Activated T-cell treated with anti-CD3 and anti-CD28 coated beads, Interleukin-2, amount 50 U/mL, for 72 hours (primary cell): Measurements from ENCODE around the gene CPB2. TPM values are rescaled to one million over a fixed set of nuclear protein-coding genes. Genes with fewer than 3 reads are reported as not detected.

Experiments
- ATAC-seq, 2 donors: fragments of 150-1000 bp; cut with Tn5 transposase; replicated peaks in 1 of 2; 2 replicates each; pipeline ENCODE4 v1.10.0; 2021; ENCODE audit warnings: moderate library complexity in 2 of 2, mild to moderate bottlenecking in 1 of 2
- DNase-seq, 2 donors: peaks; one replicate each; pipeline ENCODE4 v3.0.0; 2021 to 2022; ENCODE audit warnings: mixed read lengths in 1 of 2
- H3K27ac Mint-ChIP-seq: one replicate; pipeline ENCODE4 v1.8.0; 2022; ENCODE audit warnings: mild to moderate bottlenecking, moderate library complexity, mixed read lengths
- H3K27me3 Mint-ChIP-seq: one replicate; pipeline ENCODE4 v1.8.0; 2022; ENCODE audit warnings: low read depth, mixed read lengths
- H3K36me3 Mint-ChIP-seq, 2 donors: one replicate each; pipeline ENCODE4 v1.8.0; 2022; ENCODE audit warnings: mixed read lengths in 2 of 2, mild to moderate bottlenecking in 1 of 2; ENCODE audit not compliant: insufficient read depth in 2 of 2
- H3K4me1 Mint-ChIP-seq: one replicate; pipeline ENCODE4 v1.8.0; 2022; ENCODE audit warnings: low read depth, mixed read lengths
- H3K4me3 Mint-ChIP-seq, 2 donors: one replicate each; pipeline ENCODE4 v1.8.0; 2022; ENCODE audit warnings: mild to moderate bottlenecking in 2 of 2, mixed read lengths in 2 of 2, moderate library complexity in 2 of 2
- H3K9me3 Mint-ChIP-seq, 2 donors: one replicate each; pipeline ENCODE4 v1.8.0; 2022; ENCODE audit warnings: mixed read lengths in 2 of 2
- total RNA-seq, 2 donors: library from RNA; stranded (reverse); gene quantifications; one replicate each; pipeline ENCODE4 v1.2.3, GENCODE V29; 2022

Gene CPB2
- total RNA-seq, 2 donors from 2014 or later: not detected

- no peaks in the 10 kb centered on the region for H3K9me3 Mint-ChIP-seq
- H3K4me3 Mint-ChIP-seq: no peak overlapping the region
- no peaks in the 10 kb centered on the region for H3K36me3 Mint-ChIP-seq
- no peak overlapping the region for H3K27ac Mint-ChIP-seq
- no peak for ATAC-seq
- no peaks in the 10 kb centered on the region for H3K27me3 Mint-ChIP-seq
- DNase-seq: no peak
- H3K4me1 Mint-ChIP-seq: peaks cover 7% of the 10 kb centered on the region
Measured at GRCh38 chr13:46103037-46103436, 1.8 kb downstream of the CPB2 start.

- no peak for DNase-seq
- Mint-ChIP-seq H3K4me1 (peaks cover 5% of the 10 kb centered on the region), H3K36me3 (no peaks in the 10 kb centered on the region), H3K27me3 (no peaks in the 10 kb centered on the region), H3K27ac (no peak overlapping the region), H3K4me3 (no peak overlapping the region), H3K9me3 (no peaks in the 10 kb centered on the region)
- ATAC-seq: no peak
Measured at GRCh38 chr13:46102255-46102605, 2.6 kb downstream of the CPB2 start.

DNA sequence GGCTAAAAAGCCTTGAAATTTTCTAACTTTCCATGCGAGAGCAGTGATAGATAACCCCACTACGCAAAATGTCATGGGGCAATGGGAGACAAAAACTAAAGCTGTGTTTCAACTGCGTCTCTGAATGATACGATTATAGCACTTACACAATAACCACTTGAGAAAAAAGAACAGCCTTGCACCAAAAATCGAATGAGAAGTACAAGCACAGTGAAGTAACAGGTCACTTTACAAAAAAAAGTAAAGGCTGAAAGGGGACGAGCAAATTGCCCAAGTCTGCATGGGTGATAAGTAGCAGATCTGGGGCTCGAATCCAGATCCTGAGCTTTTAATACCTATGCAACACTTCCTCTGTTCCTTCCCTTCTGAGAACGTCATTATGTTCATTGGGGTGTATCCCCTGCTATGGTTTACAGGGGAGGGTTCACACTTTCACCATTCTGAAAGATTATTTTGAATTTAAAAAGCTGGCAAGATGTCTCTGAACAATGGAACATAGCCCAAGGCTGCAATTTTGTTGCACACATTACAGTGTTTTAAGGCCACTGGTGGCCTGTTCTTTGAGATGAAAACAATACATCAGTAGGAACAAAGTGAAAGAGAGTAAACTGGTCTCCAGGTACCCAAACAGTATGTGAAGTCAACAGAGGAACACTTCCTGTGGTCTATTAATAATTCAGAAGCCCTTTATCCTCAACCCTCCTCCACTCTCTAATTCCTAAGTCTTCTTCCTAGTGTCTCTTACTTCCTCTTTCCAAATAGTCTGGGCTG, 3.2 kb downstream of the CPB2 start:
- Mint-ChIP-seq H3K27ac (no peak overlapping the region), H3K36me3 (no peaks in the 10 kb centered on the region), H3K27me3 (no peaks in the 10 kb centered on the region), H3K9me3 (no peaks in the 10 kb centered on the region), H3K4me1 (no peaks in the 10 kb centered on the region), H3K4me3 (no peak overlapping the region)
- ATAC-seq (no peak), DNase-seq (no peak)

DNA sequence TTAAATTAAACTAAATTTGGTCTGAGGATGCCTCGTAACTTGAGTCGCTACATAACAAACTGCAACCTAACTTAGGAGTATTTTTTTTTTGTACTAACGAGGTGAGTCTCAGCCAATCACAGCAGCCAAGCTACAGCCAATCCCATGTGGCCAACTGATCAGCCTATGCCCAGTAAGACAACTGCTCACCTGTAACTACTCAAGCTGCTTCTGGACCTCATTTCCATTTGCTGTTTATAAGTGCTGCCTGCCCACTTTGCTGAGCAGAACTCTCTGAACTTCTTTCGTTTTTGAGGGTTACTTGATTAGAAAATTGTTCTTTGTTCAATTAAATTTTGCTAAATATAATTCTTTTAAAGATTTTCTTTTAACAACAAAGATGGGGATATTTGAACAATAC, 3.8 kb downstream of the CPB2 start:
- no peak for DNase-seq
- Mint-ChIP-seq H3K9me3 (no peaks in the 10 kb centered on the region), H3K27me3 (no peaks in the 10 kb centered on the region), H3K4me1 (no peaks in the 10 kb centered on the region), H3K27ac (no peak overlapping the region), H3K4me3 (no peak overlapping the region), H3K36me3 (no peaks in the 10 kb centered on the region)
- ATAC-seq: no peak

DNA sequence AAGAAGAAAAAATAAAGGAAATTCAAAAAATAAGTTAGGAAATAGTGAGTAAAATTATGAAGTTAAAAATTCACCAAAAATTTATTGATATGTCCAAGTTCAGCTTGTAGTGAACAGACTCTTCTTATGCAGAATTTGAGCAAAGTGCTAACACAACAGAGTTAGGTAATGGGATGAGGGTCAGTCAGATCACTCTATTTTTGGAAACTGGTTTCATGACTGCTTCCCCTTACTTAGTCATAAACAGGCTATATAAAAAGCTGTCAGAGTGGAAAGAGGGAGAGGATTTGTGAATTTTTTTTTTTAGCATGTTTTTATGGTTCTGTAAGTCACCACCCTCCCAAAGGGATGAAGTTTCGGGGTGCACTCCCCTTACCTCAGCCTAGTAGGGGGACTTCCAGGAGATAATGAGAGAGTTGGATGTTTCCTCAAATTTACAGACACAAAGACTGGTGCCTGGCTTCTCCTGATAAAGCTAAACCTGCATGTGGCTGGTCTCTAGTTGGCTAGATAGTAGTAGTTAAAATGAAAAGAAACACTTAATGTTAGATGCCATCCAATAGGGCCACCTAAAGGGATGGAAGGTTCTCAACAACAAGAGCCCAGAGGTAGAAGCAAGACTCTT, 4.5 kb downstream of the CPB2 start:
- no peaks in the 10 kb centered on the region for H3K27me3 Mint-ChIP-seq
- no peak overlapping the region for H3K4me3 Mint-ChIP-seq
- H3K27ac Mint-ChIP-seq: no peak overlapping the region
- no peaks in the 10 kb centered on the region for H3K4me1 Mint-ChIP-seq
- no peaks in the 10 kb centered on the region for H3K36me3 Mint-ChIP-seq
- H3K9me3 Mint-ChIP-seq: no peaks in the 10 kb centered on the region
- ATAC-seq (no peak), DNase-seq (no peak)

DNA sequence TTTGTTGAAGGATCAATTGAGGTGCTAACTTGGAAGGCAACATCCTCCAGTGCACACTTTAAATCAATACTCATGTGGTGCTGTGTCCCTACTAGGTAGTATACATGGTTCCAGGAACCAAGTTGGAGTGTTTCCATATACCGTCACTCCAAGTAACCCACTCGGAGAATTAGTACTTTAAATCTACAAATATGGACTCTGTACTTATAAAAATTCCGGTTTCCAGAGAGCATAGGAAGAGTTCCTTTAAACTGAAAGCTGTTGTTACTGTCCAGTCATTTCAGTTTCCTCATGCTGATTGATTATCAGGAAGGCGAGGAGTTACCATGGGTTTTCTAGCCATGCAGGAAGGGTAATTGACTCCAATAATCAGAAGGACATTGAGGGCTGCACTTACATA, 7.2 kb downstream of the CPB2 start:
- Mint-ChIP-seq H3K4me1 (no peaks in the 10 kb centered on the region), H3K27ac (no peak overlapping the region), H3K9me3 (no peaks in the 10 kb centered on the region), H3K4me3 (no peak overlapping the region), H3K27me3 (no peaks in the 10 kb centered on the region), H3K36me3 (no peaks in the 10 kb centered on the region)
- ATAC-seq: no peak
- no peak for DNase-seq

GRCh38 chr13:46097015-46097414, 7.8 kb downstream of the CPB2 start:
- no peak for DNase-seq
- H3K27me3 Mint-ChIP-seq: no peaks in the 10 kb centered on the region
- H3K27ac Mint-ChIP-seq: no peak overlapping the region

GRCh38 chr13:46094478-46094877, 10.4 kb downstream of the CPB2 start:
- Mint-ChIP-seq H3K36me3 (no peaks in the 10 kb centered on the region), H3K4me1 (no peaks in the 10 kb centered on the region), H3K9me3 (no peaks in the 10 kb centered on the region), H3K27me3 (no peaks in the 10 kb centered on the region), H3K27ac (no peak overlapping the region), H3K4me3 (no peak overlapping the region)
- no peak for DNase-seq
- no peak for ATAC-seq

More at GRCh38 chr13:46097015-46097414, 7.8 kb downstream of the CPB2 start:
- Mint-ChIP-seq H3K4me1 (no peaks in the 10 kb centered on the region), H3K36me3 (no peaks in the 10 kb centered on the region), H3K4me3 (no peak overlapping the region), H3K9me3 (no peaks in the 10 kb centered on the region)
- no peak for ATAC-seq

GRCh38 chr13:46088821-46089562, 15.8 kb downstream of the CPB2 start:
- H3K27ac Mint-ChIP-seq: no peak overlapping the region
- H3K27me3 Mint-ChIP-seq: no peaks in the 10 kb centered on the region
- H3K9me3 Mint-ChIP-seq: no peaks in the 10 kb centered on the region
- no peak overlapping the region for H3K4me3 Mint-ChIP-seq
- no peak for DNase-seq
- no peaks in the 10 kb centered on the region for H3K36me3 Mint-ChIP-seq
- H3K4me1 Mint-ChIP-seq: no peaks in the 10 kb centered on the region
- no peak for ATAC-seq

- Mint-ChIP-seq H3K4me1 (no peaks in the 10 kb centered on the region), H3K9me3 (no peaks in the 10 kb centered on the region), H3K4me3 (no peak overlapping the region), H3K27ac (no peak overlapping the region), H3K27me3 (no peaks in the 10 kb centered on the region), H3K36me3 (no peaks in the 10 kb centered on the region)
- no peak for DNase-seq
- ATAC-seq: no peak
Measured at GRCh38 chr13:46087481-46087880, 17.4 kb downstream of the CPB2 start.

- Mint-ChIP-seq H3K36me3 (no peaks in the 10 kb centered on the region), H3K4me1 (no peaks in the 10 kb centered on the region), H3K9me3 (no peaks in the 10 kb centered on the region), H3K27ac (no peak overlapping the region), H3K4me3 (no peak overlapping the region), H3K27me3 (no peaks in the 10 kb centered on the region)
- no peak for ATAC-seq
- no peak for DNase-seq
Measured at GRCh38 chr13:46086985-46087384, 17.8 kb downstream of the CPB2 start.

DNA sequence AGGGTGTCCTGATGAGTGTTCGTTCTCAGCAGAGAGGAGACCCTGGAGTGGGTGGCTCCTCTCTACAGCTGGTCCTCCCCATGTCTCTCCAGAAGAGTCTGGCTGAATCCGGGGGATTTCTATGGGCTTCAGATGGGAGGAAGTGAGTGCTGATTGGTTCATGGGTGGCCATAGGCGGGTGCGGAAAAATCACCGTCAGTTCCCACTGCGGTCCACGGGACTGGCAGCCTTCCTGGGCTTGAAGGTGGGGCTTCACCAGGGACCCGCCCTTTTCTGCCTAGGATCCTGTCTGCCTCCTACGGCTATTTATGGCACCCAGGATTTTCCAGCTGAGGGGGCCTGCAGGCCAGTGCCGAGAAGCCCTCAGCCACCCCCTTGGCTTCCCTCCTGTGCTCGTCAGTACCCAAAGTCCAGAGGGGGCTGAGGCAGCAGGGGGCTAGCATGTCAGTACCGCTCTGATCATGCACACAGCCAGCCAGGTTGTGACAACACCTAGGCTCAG, 18.4 kb downstream of the CPB2 start:
- Mint-ChIP-seq H3K4me1 (no peaks in the 10 kb centered on the region), H3K27ac (no peak overlapping the region), H3K27me3 (no peaks in the 10 kb centered on the region), H3K4me3 (no peak overlapping the region), H3K36me3 (no peaks in the 10 kb centered on the region), H3K9me3 (no peaks in the 10 kb centered on the region)
- ATAC-seq (no peak), DNase-seq (no peak)

DNA sequence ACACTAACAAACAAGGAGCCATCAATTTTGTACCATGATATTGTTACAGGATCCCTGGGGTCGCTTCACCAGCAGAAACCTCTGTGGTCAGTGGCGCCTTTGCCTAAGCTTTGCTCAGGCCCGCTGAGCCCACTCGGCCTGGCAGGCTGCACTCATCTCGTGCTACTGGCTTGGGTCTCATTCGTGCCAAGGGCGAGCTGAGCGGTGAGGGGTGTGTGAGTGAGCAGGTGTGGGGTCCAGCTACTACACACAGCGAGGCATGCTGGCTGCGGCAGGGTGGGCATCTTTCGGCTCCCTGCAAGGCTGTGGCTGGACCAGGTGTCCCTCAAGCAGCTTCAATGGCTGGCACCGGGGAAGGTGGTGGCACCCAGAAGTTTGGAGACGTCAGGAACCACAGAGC, 19.1 kb downstream of the CPB2 start:
- H3K4me1 Mint-ChIP-seq: no peaks in the 10 kb centered on the region
- no peak for ATAC-seq
- H3K9me3 Mint-ChIP-seq: no peaks in the 10 kb centered on the region
- no peaks in the 10 kb centered on the region for H3K27me3 Mint-ChIP-seq
- H3K27ac Mint-ChIP-seq: no peak overlapping the region
- H3K4me3 Mint-ChIP-seq: no peak overlapping the region
- H3K36me3 Mint-ChIP-seq: no peaks in the 10 kb centered on the region
- no peak for DNase-seq
